Esophagus squamous epithelium (tissue), 5 donors: Measurements from ENCODE around the gene SLC24A4. TPM values are rescaled to one million over a fixed set of nuclear protein-coding genes. Genes with fewer than 3 reads are reported as not detected.

Source experiments
- DNase-seq: peaks from one replicate; lab custom pipeline; 2025; lab: John Stamatoyannopoulos, UW
- H3K27ac ChIP-seq, 4 donors: fragments of 200-600 bp; sonication (generic); one replicate each; pipeline ENCODE4 v1.5.1; 2016 to 2019; ENCODE audit warnings: mild to moderate bottlenecking in 1 of 4
- H3K27me3 ChIP-seq, 4 donors: fragments of 200-600 bp; sonication (generic); 1 replicate in 3 of 4; 2 replicates in 1 of 4; pipeline versions ENCODE4 v1.5.1 to v1.6.0; 2017 to 2021; ENCODE audit warnings: antibody characterized with exemption in 1 of 4
- H3K36me3 ChIP-seq, 3 donors: fragments of 200-600 bp; sonication (generic); one replicate each; pipeline ENCODE4 v1.5.1; 2016 to 2019
- H3K4me1 ChIP-seq, 3 donors: fragments of 200-600 bp; sonication (generic); one replicate each; pipeline ENCODE4 v1.5.1; 2017 to 2019
- H3K4me3 ChIP-seq, 4 donors: fragments of 200-600 bp; sonication (generic); 1 replicate in 3 of 4; 2 replicates in 1 of 4; pipeline ENCODE4 v1.5.1; 2016 to 2019; ENCODE audit warnings: mild to moderate bottlenecking in 2 of 4, moderate library complexity in 1 of 4
- H3K9me3 ChIP-seq, 3 donors: fragments of 200-600 bp; sonication (generic); one replicate each; pipeline ENCODE4 v1.5.1; 2016 to 2019
- POLR2A ChIP-seq, 4 donors: fragments of 450-650 bp; IDR thresholded peaks; one replicate each; pipeline ENCODE4 v1.6.1; 2017; ENCODE audit warnings: antibody characterized with exemption in 4 of 4, mild to moderate bottlenecking in 4 of 4, moderate library complexity in 3 of 4
- WGBS, 2 donors: methylation state at CpG; one replicate each; pipeline ENCODE4 v1.1.5; 2018; 5-methylcytosine and 5-hydroxymethylcytosine counted together
- intact Hi-C: fragments of 100-400 bp; cut with DNase I; formaldehyde crosslinking; loops from one replicate; pipeline ENCODE4 v1.15.0; 2022
- total RNA-seq, 4 donors: library from RNA; depleted of rRNA; stranded (reverse); fragments of >200 nt; gene quantifications; one replicate each; pipeline ENCODE4 v1.1.0, GENCODE V29; 2016
- TF ChIP-seq, protein P1 (sequence below), 6 experiments: fragments of 450-650 bp in 4 of 6; fragments of 200-600 bp in 2 of 6; sonication (generic) in 2 of 6; IDR thresholded peaks; one replicate each; pipeline ENCODE4 v1.5.1; 2016 to 2019; ENCODE audit warnings: antibody characterized with exemption in 6 of 6, mild to moderate bottlenecking in 4 of 6, moderate library complexity in 4 of 6
- donor health status: DM: yes; HTN: yes; CAD: no.

Gene SLC24A4
- total RNA-seq, 4 donors from 2014 or later = 0.04 to 0.38 (median 0.20) TPM

DNA sequence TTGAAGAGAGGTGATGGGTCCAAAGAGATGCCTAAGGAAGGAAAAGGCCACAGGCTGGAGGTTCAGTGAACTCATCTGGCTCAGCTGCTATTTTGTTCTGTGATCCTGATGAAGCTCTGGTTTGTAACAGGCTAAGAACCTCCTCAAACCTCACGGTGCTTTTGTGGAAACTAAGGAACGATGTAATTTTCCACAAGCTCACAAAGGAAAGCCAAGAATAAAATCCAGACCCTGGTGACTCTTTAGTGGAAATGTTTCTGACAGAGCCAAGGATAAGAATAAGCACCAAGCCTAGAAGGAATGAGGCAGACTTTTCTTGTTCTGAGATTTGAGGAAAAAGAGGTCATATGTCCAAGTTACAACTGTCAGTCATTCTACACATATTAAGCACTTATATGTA, 93.6 kb downstream of the SLC24A4 start:
- Histone ChIP-seq H3K36me3 (no peaks in the 10 kb centered on the region), H3K4me3 (no peak overlapping the region), H3K27ac (no peak overlapping the region), H3K9me3 (no peaks in the 10 kb centered on the region), H3K27me3 (peaks cover 0 to 3% (median 0%) of the 10 kb centered on the region in 4 donors), H3K4me1 (no peaks in the 10 kb centered on the region)
- intact Hi-C loops = no loop called here
- 56 to 67% methylated on average over 1 to 2 of the region's 2 CpGs for WGBS, 2 donors
- DNase-seq = no peak
- TF ChIP-seq, protein P1, sequence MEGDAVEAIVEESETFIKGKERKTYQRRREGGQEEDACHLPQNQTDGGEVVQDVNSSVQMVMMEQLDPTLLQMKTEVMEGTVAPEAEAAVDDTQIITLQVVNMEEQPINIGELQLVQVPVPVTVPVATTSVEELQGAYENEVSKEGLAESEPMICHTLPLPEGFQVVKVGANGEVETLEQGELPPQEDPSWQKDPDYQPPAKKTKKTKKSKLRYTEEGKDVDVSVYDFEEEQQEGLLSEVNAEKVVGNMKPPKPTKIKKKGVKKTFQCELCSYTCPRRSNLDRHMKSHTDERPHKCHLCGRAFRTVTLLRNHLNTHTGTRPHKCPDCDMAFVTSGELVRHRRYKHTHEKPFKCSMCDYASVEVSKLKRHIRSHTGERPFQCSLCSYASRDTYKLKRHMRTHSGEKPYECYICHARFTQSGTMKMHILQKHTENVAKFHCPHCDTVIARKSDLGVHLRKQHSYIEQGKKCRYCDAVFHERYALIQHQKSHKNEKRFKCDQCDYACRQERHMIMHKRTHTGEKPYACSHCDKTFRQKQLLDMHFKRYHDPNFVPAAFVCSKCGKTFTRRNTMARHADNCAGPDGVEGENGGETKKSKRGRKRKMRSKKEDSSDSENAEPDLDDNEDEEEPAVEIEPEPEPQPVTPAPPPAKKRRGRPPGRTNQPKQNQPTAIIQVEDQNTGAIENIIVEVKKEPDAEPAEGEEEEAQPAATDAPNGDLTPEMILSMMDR (IDR thresholded peaks at IDR 0.05) = no peak
- TF ChIP-seq POLR2A (IDR thresholded peaks at IDR 0.05) = no peak

DNA sequence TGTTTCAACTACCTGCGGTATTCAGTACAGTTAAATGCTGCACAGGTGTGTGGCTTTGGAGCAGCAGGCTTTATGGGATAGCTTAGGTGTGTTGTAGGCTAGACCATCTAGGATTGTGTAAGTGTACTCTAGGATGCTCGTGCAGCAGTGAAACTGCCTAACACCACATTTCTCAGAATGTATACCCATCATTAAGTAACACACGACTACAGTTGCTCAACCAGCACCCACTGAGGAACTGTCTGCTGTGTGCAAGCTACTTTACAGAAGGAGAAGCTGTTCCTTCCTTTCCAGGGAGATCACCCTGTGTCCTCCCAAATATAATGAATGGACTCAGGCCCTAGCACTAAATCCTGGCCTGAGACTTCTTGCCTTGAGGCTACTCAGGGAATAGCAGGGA, 94.8 kb downstream of the SLC24A4 start:
- Histone ChIP-seq H3K27me3 (no peaks in the 10 kb centered on the region), H3K27ac (peak overlapping the region in 1 of 4 donors; percentile 21), H3K4me3 (no peak overlapping the region), H3K9me3 (no peaks in the 10 kb centered on the region), H3K36me3 (no peaks in the 10 kb centered on the region), H3K4me1 (no peaks in the 10 kb centered on the region)
- WGBS, 2 donors = 66 to 86% methylated on average over 2 to 3 of the region's 3 CpGs
- intact Hi-C loops = no loop called here
- no peak for DNase-seq
- TF ChIP-seq, protein P1 (IDR thresholded peaks at IDR 0.05) = no peak
- no peak for TF ChIP-seq POLR2A (IDR thresholded peaks at IDR 0.05)

DNA sequence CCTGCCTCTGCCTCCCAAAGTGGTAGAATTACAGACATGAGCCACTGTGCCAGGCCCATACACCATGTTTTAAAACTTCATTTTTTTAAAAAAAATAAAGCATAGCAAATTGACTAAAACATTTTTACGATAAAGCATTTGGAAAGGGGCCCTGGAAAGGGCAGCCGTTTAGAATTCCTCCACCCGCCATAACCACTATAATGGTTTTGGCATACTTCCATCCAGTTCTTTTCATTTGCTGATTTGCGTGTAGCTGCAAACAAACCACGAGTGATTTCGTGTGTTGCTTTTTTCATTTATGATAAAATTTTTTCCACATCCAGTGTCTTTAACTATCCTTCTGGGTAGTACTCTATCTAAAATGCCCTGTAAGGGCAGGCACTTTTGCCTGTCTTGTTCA, 98.8 kb downstream of the SLC24A4 start:
- Histone ChIP-seq H3K36me3 (no peaks in the 10 kb centered on the region), H3K27me3 (no peaks in the 10 kb centered on the region), H3K9me3 (no peaks in the 10 kb centered on the region), H3K27ac (no peak overlapping the region), H3K4me3 (no peak overlapping the region), H3K4me1 (no peaks in the 10 kb centered on the region)
- no peak for DNase-seq
- WGBS, 2 donors = 11 to 21% methylated on average over 6 of the region's 6 CpGs
- no peak for TF ChIP-seq POLR2A (IDR thresholded peaks at IDR 0.05)
- TF ChIP-seq, protein P1 (IDR thresholded peaks at IDR 0.05) = no peak
- intact Hi-C loops = no loop called here

DNA sequence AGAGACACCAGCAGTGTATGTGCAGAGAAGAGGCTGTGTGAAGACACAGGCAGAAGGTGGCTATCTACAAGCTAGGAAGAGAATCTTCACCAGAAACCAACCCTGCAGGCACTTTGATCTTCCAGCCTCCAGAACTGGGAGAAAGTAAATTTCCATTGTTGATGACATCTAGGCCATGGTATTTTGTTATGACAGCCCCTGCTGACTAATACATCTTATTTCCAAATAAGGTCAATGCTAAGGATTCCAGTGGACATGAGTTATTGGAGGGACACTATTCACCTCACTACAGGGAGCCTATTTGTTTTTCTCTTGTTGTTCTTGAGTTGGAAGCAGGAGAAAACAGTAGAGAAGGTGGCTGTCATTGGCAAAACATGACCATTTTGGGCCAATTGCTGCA, 102.1 kb downstream of the SLC24A4 start:
- intact Hi-C loops = no loop called here
- no peak overlapping the region for H3K27ac ChIP-seq
- H3K36me3 ChIP-seq = no peaks in the 10 kb centered on the region
- H3K27me3 ChIP-seq = no peaks in the 10 kb centered on the region
- TF ChIP-seq POLR2A (IDR thresholded peaks at IDR 0.05) = no peak
- TF ChIP-seq, protein P1 (IDR thresholded peaks at IDR 0.05) = no peak
- H3K9me3 ChIP-seq = no peaks in the 10 kb centered on the region
- H3K4me1 ChIP-seq = no peaks in the 10 kb centered on the region
- DNase-seq = no peak
- no peak overlapping the region for H3K4me3 ChIP-seq

DNA sequence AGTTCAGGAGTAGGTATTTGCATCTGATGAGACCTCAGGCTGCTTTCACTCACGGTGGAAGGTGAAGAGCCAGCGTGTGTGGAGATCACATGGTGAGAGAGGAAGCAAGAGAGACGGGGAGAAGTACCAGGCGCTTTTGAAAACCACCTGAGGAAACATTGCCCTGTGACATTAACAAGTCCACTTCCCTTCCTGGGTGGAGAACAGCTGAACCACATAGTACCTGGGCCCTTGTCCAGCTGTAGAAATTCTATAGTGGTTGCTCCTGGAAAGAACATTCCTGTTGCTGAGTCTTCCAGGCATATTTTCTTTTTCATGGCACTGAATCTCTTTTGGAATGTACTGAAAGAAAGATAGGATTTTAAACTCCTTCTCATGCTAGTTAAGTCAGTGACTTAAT, 103.3 kb downstream of the SLC24A4 start:
- intact Hi-C loops = no loop called here
- WGBS, 2 donors = 36 to 40% methylated on average over 4 of the region's 4 CpGs

More for the DNA sequence above, 103.3 kb downstream of the SLC24A4 start:
- Histone ChIP-seq H3K4me3 (no peak overlapping the region), H3K4me1 (no peaks in the 10 kb centered on the region), H3K36me3 (no peaks in the 10 kb centered on the region), H3K27ac (no peak overlapping the region), H3K9me3 (no peaks in the 10 kb centered on the region), H3K27me3 (no peaks in the 10 kb centered on the region)
- TF ChIP-seq POLR2A (IDR thresholded peaks at IDR 0.05) = no peak
- TF ChIP-seq, protein P1 (IDR thresholded peaks at IDR 0.05) = no peak
- DNase-seq = no peak
